Upper lobe of left lung (tissue), 6 donors: ENCODE results near the gene SMPX. TPM values are rescaled to one million over a fixed set of nuclear protein-coding genes. Genes with fewer than 3 reads are reported as not detected.

Experiments used
- ATAC-seq, 2 donors: fragments of 200-7000 bp; cut with Tn5 transposase; one replicate each; pipeline ENCODE4 v1.9.1; 2022; ENCODE audit warnings: mild to moderate bottlenecking in 2 of 2, moderate library complexity in 2 of 2; ENCODE audit not compliant: low FRiP score in 2 of 2
- DNase-seq, 2 donors: peaks; one replicate each; pipeline ENCODE4 v3.0.0-alpha.2; 2019 to 2020
- H3K27ac ChIP-seq, 4 donors: fragments of 200-600 bp; sonication (generic); one replicate each; pipeline ENCODE4 v1.5.1; 2016 to 2019
- H3K27me3 ChIP-seq, 4 donors: fragments of 200-600 bp; sonication (generic); one replicate each; pipeline ENCODE4 v1.5.1; 2017 to 2019
- H3K36me3 ChIP-seq, 4 donors: fragments of 200-600 bp; sonication (generic); one replicate each; pipeline ENCODE4 v1.5.1; 2016 to 2019
- H3K4me1 ChIP-seq, 4 donors: fragments of 200-600 bp; sonication (generic); one replicate each; pipeline ENCODE4 v1.5.1; 2018 to 2019
- H3K4me3 ChIP-seq, 4 donors: fragments of 200-600 bp; sonication (generic); one replicate each; pipeline ENCODE4 v1.5.1; 2017 to 2019; ENCODE audit warnings: mild to moderate bottlenecking in 2 of 4, moderate library complexity in 1 of 4
- H3K9me3 ChIP-seq, 4 donors: fragments of 200-600 bp; sonication (generic); one replicate each; pipeline ENCODE4 v1.5.1; 2018 to 2019
- EP300 ChIP-seq, 4 donors: sonication (generic); formaldehyde crosslinking; IDR thresholded peaks; one replicate each; pipeline ENCODE4 v1.5.1; 2017; ENCODE audit warnings: antibody characterized with exemption in 4 of 4, control low read depth in 2 of 4
- POLR2A ChIP-seq, 4 donors: fragments of 450-650 bp; IDR thresholded peaks; one replicate each; pipeline ENCODE4 v1.5.1; 2016 to 2017; ENCODE audit warnings: antibody characterized with exemption in 4 of 4, mild to moderate bottlenecking in 2 of 4
- POLR2AphosphoS5 ChIP-seq, 2 donors: sonication (generic); formaldehyde crosslinking; IDR thresholded peaks; one replicate each; pipeline ENCODE4 v1.5.1; 2017; ENCODE audit warnings: antibody characterized with exemption in 2 of 2
- WGBS, 2 donors: methylation state at CpG; one replicate each; pipeline ENCODE4 v1.1.5; 2017 to 2018; 5-methylcytosine and 5-hydroxymethylcytosine counted together
- total RNA-seq, 6 donors: library from RNA; depleted of rRNA in 4 of 6; stranded (reverse); fragments of >200 nt in 4 of 6; gene quantifications; one replicate each; pipeline versions ENCODE4 v1.1.0 to v1.2.1, GENCODE V29; 2016 to 2021
- TF ChIP-seq, protein P1 (sequence below), 6 experiments: fragments of 450-650 bp in 4 of 6; fragments of 200-600 bp in 2 of 6; sonication (generic) in 2 of 6; IDR thresholded peaks; one replicate each; pipeline ENCODE4 v1.5.1; 2016 to 2019; ENCODE audit warnings: antibody characterized with exemption in 6 of 6
- donor health status: DM: no; HTN: no; CAD: no; lungs with moderate emphysema.
- donor health status: DM: no; HTN: yes; CAD: no; lungs with severe emphysema.

The SMPX gene
- total RNA-seq, 6 donors from 2014 or later: 2.4 TPM; not detected in 5

DNA sequence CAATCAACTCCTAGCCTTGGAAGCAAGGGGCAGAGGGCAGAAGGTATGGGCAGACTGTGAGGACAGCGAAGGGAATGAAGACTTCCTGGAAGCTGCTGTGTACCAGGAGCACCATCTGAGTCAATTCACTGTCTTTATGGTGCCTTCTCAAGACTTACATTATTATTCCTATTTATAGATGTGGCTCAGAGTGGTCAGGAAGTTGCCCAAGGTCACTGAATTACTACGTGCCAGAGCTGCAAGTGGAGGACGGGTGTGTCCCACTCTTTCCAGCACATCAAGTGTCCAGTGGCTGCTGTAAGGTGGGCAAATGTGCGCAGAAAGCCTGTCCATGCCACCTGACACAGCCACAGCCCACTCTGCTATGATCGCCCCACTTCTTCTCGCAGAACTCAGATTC is 32.0 kb downstream of the SMPX start:
- Histone ChIP-seq H3K9me3 (no peaks in the 10 kb centered on the region), H3K27me3 (no peaks in the 10 kb centered on the region), H3K36me3 (no peaks in the 10 kb centered on the region), H3K27ac (no peak overlapping the region), H3K4me3 (no peak overlapping the region), H3K4me1 (no peaks in the 10 kb centered on the region)
- TF ChIP-seq, protein P1, sequence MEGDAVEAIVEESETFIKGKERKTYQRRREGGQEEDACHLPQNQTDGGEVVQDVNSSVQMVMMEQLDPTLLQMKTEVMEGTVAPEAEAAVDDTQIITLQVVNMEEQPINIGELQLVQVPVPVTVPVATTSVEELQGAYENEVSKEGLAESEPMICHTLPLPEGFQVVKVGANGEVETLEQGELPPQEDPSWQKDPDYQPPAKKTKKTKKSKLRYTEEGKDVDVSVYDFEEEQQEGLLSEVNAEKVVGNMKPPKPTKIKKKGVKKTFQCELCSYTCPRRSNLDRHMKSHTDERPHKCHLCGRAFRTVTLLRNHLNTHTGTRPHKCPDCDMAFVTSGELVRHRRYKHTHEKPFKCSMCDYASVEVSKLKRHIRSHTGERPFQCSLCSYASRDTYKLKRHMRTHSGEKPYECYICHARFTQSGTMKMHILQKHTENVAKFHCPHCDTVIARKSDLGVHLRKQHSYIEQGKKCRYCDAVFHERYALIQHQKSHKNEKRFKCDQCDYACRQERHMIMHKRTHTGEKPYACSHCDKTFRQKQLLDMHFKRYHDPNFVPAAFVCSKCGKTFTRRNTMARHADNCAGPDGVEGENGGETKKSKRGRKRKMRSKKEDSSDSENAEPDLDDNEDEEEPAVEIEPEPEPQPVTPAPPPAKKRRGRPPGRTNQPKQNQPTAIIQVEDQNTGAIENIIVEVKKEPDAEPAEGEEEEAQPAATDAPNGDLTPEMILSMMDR (IDR thresholded peaks at IDR 0.05): no peak
- ATAC-seq (no peak), DNase-seq (no peak)
- 58 to 81% methylated on average over 6 of the region's 6 CpGs for WGBS, 2 donors

DNA sequence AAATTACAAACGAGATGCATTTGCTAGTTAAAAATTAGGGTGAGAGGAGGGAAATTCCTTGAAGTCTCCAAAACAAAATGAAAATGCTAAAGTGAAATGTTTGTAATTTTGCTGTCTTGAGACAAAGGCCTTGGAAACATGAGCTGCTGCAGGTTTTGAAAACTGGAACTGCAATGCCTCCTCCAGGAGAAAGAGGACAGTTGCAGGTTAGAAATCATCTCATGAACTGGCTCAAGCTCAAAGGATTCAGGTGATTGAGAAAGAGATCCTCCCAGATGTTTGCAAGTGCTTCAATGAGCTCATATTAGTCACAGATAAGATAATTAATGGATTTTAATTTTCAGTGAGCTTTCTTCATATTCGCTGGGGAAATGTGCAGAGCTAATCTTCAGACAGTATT is 32.4 kb downstream of the SMPX start:
- TF ChIP-seq, protein P1 (IDR thresholded peaks at IDR 0.05): peak in 1 of 6 experiments; percentile 17
- TF ChIP-seq POLR2A (IDR thresholded peaks at IDR 0.05): no peak
- Histone ChIP-seq H3K4me1 (no peaks in the 10 kb centered on the region), H3K27me3 (no peaks in the 10 kb centered on the region), H3K36me3 (no peaks in the 10 kb centered on the region), H3K27ac (no peak overlapping the region), H3K9me3 (no peaks in the 10 kb centered on the region), H3K4me3 (no peak overlapping the region)
- ATAC-seq: no peak
- 13 to 15% methylated on average over 2 of the region's 2 CpGs for WGBS, 2 donors
- DNase-seq: no peak

DNA sequence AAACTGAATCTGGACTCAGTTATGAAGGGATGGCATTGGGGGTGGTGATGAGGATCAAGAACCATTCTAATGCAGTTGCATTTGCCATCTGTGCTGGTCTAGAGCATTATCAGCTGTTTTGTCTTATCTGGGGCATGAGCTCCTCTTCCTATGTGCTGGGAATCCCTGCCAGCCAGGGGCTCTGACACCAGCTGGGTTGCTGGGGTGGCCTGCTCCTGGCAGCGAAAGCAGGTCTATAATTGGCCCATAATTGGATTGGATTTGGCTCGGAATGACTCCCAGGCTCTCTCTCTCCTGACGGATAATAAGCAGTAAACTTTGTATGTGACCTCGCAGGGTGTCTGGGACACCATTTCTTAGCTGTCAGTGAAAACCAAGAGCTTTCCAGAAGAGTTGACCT is 34.1 kb downstream of the SMPX start:
- Histone ChIP-seq H3K27me3 (no peaks in the 10 kb centered on the region), H3K27ac (no peak overlapping the region), H3K4me1 (no peaks in the 10 kb centered on the region), H3K36me3 (no peaks in the 10 kb centered on the region), H3K4me3 (no peak overlapping the region), H3K9me3 (no peaks in the 10 kb centered on the region)
- WGBS, 2 donors: 49 to 100% methylated on average over 1 to 4 of the region's 4 CpGs
- no peak for ATAC-seq
- TF ChIP-seq POLR2A (IDR thresholded peaks at IDR 0.05) (no peak), EP300 (IDR thresholded peaks at IDR 0.05) (no peak), POLR2AphosphoS5 (IDR thresholded peaks at IDR 0.05) (no peak)
- TF ChIP-seq, protein P1 (IDR thresholded peaks at IDR 0.05): no peak
- no peak for DNase-seq

DNA sequence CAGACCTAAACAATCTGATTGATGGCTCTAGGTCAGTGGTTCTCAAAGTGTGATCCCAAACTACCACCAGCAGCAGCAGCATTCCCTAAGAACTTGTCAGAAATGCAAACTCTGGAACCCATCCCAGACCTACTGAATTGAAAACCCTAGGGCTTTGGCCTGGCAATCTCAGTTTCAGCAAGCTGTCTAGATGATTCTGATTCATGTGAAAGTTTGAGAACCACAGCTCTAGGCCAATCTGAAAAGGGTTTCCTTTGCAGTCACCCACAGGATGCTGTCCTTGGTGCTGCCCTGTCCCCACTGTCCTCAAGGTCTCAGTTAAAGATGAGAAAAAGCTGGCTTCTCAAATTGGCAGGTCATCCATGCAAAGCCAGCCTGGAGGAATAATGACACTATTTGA is 34.8 kb downstream of the SMPX start:
- ATAC-seq (no peak), DNase-seq (no peak)
- Histone ChIP-seq H3K27me3 (no peaks in the 10 kb centered on the region), H3K36me3 (no peaks in the 10 kb centered on the region), H3K9me3 (no peaks in the 10 kb centered on the region), H3K4me1 (no peaks in the 10 kb centered on the region), H3K27ac (no peak overlapping the region), H3K4me3 (no peak overlapping the region)
- no peak for TF ChIP-seq POLR2A (IDR thresholded peaks at IDR 0.05)

DNA sequence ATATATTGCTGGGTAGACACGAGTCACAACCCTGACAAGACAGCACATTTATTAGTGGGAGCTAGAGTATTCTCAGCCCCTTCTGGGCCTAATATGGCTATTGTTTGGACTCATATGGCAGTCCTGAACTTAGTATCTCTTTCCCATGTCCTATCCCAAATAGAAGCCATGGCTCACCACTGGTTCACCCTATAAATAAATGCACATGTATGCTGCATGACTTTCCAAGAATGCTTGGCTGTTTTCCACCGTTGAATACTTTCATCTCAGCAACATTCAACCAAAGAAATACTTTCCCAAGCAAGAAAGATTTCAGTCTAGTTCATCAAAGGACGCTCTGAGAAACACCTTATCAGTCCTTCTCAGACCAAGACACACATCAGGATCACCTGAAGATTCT is 36.7 kb downstream of the SMPX start:
- no peak for TF ChIP-seq POLR2A (IDR thresholded peaks at IDR 0.05)
- TF ChIP-seq POLR2AphosphoS5 (IDR thresholded peaks at IDR 0.05): no peak
- no peak for TF ChIP-seq EP300 (IDR thresholded peaks at IDR 0.05)
- TF ChIP-seq, protein P1 (IDR thresholded peaks at IDR 0.05): no peak
- no peak for ATAC-seq

More for the DNA sequence above, 36.7 kb downstream of the SMPX start:
- WGBS, 2 donors: 56 to 63% methylated on average over 3 of the region's 3 CpGs
- Histone ChIP-seq H3K27me3 (no peaks in the 10 kb centered on the region), H3K4me1 (no peaks in the 10 kb centered on the region), H3K36me3 (no peaks in the 10 kb centered on the region), H3K4me3 (no peak overlapping the region), H3K27ac (no peak overlapping the region), H3K9me3 (no peaks in the 10 kb centered on the region)
- no peak for DNase-seq
